H1 (cell line): ENCODE measurements around the gene ZDHHC17.

Experiments used
- ATF3 ChIP-seq: IDR thresholded peaks from 2 replicates; pipeline ENCODE4 v1.6.1; 2011; ENCODE audit warnings: low read depth, mild to moderate bottlenecking, low read length; ENCODE audit not compliant: insufficient read depth
- CTCF ChIP-seq, 3 experiments: IDR thresholded peaks; 1 replicate in 2 of 3; 2 replicates in 1 of 3; pipeline versions ENCODE4 v1.5.1 to v1.6.1; 2011; ENCODE audit warnings: low read length in 3 of 3, mild to moderate bottlenecking in 3 of 3, inconsistent platforms in 2 of 3, low read depth in 1 of 3, moderate library complexity in 1 of 3; ENCODE audit not compliant: insufficient read depth in 1 of 3; ENCODE audit errors: control extremely low read depth in 1 of 3
- EP300 ChIP-seq, 2 experiments: IDR thresholded peaks; 1 replicate in 1 of 2; 2 replicates in 1 of 2; pipeline ENCODE4 v1.6.1; 2011 to 2012; ENCODE audit warnings: low read depth in 2 of 2, low read length in 2 of 2, mild to moderate bottlenecking in 2 of 2, borderline replicate concordance in 1 of 2, inconsistent platforms in 1 of 2, moderate library complexity in 1 of 2
- EZH2 ChIP-seq: fragments of 200-600 bp; sonication (generic); IDR thresholded peaks from 2 replicates; pipeline ENCODE4 v1.7.1; 2012; ENCODE audit warnings: low read depth, mild to moderate bottlenecking, moderate library complexity, low read length, inconsistent platforms; ENCODE audit not compliant: severe bottlenecking
- GABPA ChIP-seq: IDR thresholded peaks from 2 replicates; pipeline ENCODE4 v1.6.1; 2011; ENCODE audit warnings: mild to moderate bottlenecking, low read length, moderate library complexity, borderline replicate concordance; ENCODE audit not compliant: insufficient read depth
- JUND ChIP-seq: IDR thresholded peaks from 2 replicates; pipeline ENCODE4 v1.6.1; 2011; ENCODE audit warnings: mild to moderate bottlenecking, improper control_type of control experiment, low read length
- MAX ChIP-seq: IDR thresholded peaks from 2 replicates; pipeline ENCODE4 v1.6.1; 2012; ENCODE audit warnings: inconsistent platforms
- NANOG ChIP-seq: IDR thresholded peaks from 2 replicates; pipeline ENCODE4 v1.6.1; 2011; ENCODE audit warnings: low read length, low read depth, mild to moderate bottlenecking, inconsistent platforms; ENCODE audit not compliant: insufficient read depth, poor library complexity, severe bottlenecking
- NRF1 ChIP-seq: IDR thresholded peaks from 2 replicates; pipeline ENCODE4 v1.6.1; 2011; ENCODE audit warnings: mild to moderate bottlenecking, low read depth, low read length, improper control_type of control experiment
- POLR2A ChIP-seq, 2 experiments: IDR thresholded peaks; 1 replicate in 1 of 2; 2 replicates in 1 of 2; pipeline ENCODE4 v1.6.1; 2011; ENCODE audit warnings: low read depth in 2 of 2, low read length in 2 of 2, mild to moderate bottlenecking in 2 of 2; ENCODE audit errors: control extremely low read depth in 1 of 2
- RNF2 ChIP-seq: fragments of 200-900, 300-1000 bp; sonication (generic); IDR thresholded peaks from 2 replicates; pipeline ENCODE4 v1.7.1; 2016; ENCODE audit warnings: borderline replicate concordance, low read depth, mild to moderate bottlenecking, antibody characterized with exemption, low read length; ENCODE audit not compliant: poor library complexity, severe bottlenecking; ENCODE audit errors: missing control alignments
- SIN3A ChIP-seq, 2 experiments: IDR thresholded peaks in 1 of 2; conservative IDR thresholded peaks in 1 of 2; 2 replicates each; pipeline ENCODE4 v1.6.1; 2011 to 2012; ENCODE audit warnings: low read length in 2 of 2, improper control_type of control experiment in 1 of 2, low read depth in 1 of 2, mild to moderate bottlenecking in 1 of 2
- TAF1 ChIP-seq: IDR thresholded peaks from 2 replicates; pipeline ENCODE4 v1.6.1; 2011; ENCODE audit warnings: mild to moderate bottlenecking, low read depth, low read length

- TF ChIP-seq CTCF (IDR thresholded peaks at IDR 0.05; ENCODE audit: control extremely low read depth in 1 of 3, insufficient read depth in 1 of 3, low read depth in 1 of 3, low read length in 3 of 3) (peak in 1 of 3 experiments; percentile 18; a peak in 1 of 4 replicates), EP300 (IDR thresholded peaks at IDR 0.05; ENCODE audit: borderline replicate concordance in 1 of 2, low read depth in 2 of 2, low read length in 2 of 2) (no peak), NANOG (no peak), RNF2 (no peak), EZH2 (no peak), NRF1 (no peak), TAF1 (no peak), ATF3 (no peak), SIN3A (conservative IDR thresholded peaks at IDR 0.05 in 1 of 2, IDR thresholded peaks at IDR 0.05 in 1 of 2; ENCODE audit: low read depth in 1 of 2, low read length in 2 of 2) (no peak), GABPA (no peak), JUND (no peak), MAX (no peak), POLR2A (IDR thresholded peaks at IDR 0.05; ENCODE audit: control extremely low read depth in 1 of 2, low read depth in 2 of 2, low read length in 2 of 2) (no peak)
These were observed 24.9 kb upstream of the ZDHHC17 start for GRCh38 chr12:76738824-76739579.
